HuH-7.5 (cell line): ENCODE results near the gene TMEM258.

Experiments
- DNase-seq: peaks from one replicate; pipeline ENCODE4 v3.0.0; 2011; ENCODE audit warnings: low spot score

TMEM258 gene

GRCh38 chr11:61739966-61740365, 52.4 kb downstream of the TMEM258 start:
- no peak for DNase-seq

GRCh38 chr11:61739413-61739812, 53.0 kb downstream of the TMEM258 start:
- DNase-seq: no peak
